GDM1 (cell line): ENCODE data around the gene GABRR3.
"Not testable (repeated sequence)": the region's sequence is repeated elsewhere in the genome, so short reads cannot be mapped to it uniquely, and the experiment has no call there.

Experiments
- DNase-seq: peaks from one replicate; lab custom pipeline; 2025; lab: John Stamatoyannopoulos, UW

Gene GABRR3

DNA sequence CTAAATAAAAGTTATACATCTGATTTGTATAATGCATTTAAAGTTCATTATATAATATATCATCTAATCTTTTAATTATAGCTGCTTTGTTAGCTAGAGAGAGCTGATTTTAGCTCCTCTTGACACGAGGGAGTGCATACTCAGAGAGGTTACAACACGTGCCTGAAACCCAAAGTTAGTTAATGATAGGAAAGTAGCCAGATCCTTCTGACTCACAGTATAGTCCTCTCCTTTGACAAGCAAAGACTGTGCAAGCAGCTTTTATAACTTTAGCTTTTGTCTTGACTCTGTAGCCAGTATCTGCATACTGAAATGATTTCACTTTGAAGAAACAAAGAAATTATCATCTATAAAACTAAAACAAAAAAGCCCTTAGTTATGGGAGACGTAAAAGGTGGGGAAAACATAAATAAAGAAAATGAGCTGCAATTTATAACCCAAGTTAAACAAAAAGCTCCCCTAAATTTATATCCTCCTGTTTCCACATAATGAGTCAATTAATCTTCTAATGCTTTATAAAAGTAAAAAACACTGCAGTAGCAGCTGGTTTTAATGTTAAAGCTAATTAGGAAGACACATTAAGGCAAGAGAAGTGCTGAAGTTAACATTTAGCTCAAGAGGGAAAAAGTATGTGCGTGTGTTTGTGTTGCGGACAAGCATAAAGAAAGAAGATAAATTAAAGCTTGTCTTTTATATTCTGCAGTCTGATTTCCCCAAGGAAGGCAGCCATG lies 13.1 kb downstream of the GABRR3 start:
- DNase-seq: no peak

DNA sequence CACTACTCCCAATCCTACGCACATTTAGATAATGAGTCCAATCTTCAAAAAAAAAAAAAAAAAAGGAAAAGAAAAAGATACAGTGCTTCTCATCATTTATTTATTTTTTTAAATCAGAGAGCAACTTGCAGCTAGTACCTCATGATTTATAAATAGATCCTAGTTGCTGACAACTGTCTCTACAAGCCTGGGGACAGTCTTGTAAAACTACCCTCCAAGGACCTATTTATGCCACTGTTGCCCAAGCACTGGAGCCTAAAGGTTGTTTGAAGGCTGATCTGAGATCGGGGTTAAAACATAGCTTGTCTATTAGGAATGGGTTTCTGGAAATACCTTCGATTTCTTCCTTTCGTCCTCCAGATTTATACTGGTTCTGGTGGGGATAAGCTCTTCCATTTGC lies 14.7 kb downstream of the GABRR3 start:
- no peak for DNase-seq

DNA sequence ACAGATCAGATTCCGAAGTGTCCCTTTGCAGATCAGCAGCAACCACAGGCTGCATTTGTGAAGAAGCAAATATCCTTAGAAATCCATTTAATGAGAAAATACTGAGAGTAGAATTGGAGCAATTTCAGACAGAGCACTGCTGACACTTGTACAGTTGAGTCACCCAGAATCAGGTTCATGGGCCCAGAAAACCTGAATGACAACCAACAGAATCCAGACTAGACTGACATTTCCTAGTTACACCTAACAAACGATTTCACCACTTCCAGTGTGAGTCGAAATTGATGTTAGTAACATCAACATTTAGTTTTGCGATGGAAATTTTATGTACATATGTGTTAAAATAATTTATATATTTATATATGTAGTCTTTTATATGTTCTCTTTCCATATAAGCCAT lies 16.8 kb downstream of the GABRR3 start:
- DNase-seq: no peak

DNA sequence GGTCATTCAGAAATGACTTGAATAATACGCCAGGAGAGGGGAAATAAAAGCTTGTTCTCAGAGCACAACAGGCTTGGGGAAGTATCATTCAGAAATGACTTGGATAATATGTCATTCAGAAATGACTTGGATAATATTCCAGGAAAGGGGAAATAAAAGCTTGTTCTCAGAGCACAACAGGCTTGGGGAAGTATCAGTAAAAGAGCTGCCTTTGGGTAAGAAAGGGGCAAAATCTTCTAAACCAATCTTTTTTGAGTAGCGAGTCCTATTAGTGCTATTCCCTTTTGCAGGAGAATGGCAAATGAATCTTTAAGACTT lies 20.9 kb downstream of the GABRR3 start:
- no peak for DNase-seq

DNA sequence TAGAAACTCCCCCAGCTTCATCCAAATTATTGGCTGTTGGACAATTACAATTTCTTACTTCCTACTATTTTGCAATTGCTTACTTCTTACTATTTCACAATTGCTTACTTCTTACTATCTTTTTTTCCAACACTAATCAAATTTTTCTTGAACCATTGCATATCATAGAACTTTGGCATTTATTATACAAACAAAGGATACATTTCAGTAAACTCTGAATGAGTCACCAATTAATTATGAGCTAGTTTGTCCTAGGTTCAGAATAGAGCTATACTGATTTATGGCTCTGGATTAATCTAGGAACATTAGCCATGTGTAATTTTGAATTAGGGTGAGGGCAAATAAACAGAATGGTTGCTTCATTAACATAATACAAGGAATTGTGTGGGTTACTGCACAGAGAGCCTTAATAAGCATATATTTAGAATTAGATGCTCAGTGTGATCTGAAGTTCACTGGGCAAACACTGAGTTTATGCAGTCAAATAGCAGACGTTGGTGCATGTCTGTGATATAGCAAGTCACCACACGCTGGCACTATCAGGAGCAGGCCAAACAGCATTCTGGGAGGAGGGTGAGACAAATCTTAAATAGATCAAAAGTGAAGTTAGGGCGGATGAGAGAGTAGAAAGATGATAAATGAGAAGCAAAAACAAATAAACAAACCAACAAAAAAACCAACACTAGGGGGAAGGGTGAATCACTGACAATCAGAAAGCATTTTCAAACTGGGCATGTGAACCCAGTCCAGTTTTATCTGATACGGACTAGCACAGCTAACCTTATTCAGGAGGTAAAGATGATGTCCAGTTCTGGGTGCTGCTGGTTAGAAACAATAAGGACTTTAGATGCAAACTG lies 21.5 kb downstream of the GABRR3 start:
- DNase-seq: no peak

DNA sequence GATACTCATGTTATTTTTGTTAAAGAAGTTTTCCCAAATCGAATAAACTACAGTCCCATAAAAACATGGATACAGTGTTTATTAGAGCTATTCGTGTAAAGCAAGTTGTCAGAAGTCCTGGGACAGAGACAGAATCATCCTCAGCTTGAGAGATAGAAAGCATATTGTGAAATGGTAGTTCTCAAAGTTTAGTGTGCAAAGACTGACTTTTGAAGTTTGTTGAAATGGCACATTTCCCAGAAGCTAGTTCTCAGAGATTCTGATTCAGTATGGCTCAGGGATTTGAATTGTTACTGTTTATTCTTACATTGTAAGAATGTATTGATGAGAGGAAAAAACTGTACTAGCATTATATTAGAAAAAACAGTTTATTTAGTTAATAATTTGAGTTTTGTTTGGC lies 22.1 kb downstream of the GABRR3 start:
- no peak for DNase-seq

DNA sequence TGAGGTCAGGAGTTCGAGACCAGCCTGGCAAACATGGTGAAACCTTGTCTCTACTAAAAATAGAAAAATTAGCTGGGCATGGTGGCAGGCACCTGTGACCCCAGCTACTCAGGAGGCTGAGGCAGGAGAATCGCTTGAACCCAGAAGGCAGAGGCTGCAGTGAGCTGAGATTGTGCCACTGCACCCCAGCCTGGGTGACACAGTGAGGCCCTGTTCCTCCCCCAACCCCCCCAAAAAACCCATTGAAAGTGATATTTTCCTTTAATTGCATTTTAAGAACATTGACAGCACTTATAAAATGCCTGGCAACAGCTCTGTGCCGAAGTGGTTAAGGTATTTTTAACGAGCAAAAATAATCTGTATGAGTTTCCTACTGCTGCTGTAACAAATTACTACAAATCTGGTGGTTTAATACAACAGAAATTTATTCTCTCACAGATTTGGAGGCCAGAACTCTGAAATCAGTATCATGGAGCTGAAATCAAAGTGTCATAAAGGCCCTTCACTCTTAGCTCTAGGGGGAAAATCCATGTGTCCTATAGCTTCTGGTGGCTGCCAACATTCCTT lies 24.1 kb downstream of the GABRR3 start:
- not testable (repeated sequence) for DNase-seq

DNA sequence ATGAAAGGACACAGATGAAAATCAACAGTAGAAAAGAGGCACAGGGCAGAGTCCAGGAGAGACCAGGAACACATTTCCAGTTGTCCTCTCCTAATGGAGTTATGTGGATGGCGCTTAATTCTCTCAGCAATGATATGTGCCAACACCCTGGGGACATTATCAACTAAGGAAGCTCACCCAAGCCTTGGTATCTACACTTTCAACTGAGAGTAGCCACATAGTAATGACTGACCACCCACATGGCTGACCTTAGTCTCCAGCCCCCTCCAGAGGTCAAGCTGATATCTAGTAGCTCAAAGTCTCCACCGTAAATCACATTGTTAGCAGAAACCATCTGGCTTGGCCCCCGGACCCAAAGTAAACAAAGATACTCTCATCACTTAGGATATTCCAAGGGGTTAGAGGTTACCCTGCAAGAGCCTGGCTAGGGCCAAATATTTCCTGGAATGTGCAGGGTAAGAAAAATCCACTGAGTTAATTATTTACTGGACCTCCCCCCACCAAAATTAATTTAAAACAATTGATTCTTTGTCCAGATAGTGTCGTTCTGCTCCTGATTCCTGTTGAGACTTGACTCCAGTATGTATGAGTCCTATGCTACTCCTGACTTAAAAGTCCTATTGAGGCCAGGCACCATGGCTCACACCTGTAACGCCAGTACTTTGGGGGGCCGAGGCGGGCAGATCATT lies 24.8 kb downstream of the GABRR3 start:
- no peak for DNase-seq

DNA sequence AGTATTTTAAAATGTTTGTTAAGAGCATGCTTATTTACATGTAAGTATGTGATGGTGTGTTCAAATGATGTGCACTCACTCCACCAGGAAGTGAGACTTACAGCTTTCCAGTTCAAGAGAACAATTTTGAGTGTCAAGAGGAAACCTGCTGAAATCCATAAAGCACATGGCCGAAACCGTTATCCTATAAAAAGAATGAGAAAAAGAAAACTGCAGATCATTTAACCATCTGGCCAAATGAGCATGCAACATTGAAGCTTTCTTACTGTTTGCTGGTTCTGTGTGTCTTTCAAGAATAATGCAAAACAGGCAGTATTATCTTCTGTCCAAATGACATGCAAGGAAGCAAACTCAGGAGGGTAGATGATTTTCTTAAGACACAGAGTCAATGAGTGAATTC lies 26.3 kb downstream of the GABRR3 start:
- no peak for DNase-seq

DNA sequence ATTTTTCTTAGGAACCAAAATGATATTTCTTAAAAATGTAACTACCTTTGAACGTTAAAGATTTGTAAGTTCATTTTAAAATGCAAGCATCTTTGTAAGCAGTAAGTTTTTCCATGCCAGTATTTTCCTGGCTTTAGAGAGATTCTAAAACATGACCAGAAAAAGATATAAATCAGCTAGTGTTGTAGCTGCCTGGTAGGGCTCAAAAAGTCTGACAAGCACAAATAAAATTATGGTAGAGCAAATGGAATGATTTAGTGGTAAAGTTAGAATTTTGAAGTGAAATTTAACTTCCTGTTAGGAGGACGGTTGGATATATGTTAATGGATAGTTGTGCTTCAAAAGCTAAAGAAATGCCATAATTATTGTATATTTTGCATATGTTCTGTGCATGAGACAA lies 29.7 kb downstream of the GABRR3 start:
- no peak for DNase-seq

DNA sequence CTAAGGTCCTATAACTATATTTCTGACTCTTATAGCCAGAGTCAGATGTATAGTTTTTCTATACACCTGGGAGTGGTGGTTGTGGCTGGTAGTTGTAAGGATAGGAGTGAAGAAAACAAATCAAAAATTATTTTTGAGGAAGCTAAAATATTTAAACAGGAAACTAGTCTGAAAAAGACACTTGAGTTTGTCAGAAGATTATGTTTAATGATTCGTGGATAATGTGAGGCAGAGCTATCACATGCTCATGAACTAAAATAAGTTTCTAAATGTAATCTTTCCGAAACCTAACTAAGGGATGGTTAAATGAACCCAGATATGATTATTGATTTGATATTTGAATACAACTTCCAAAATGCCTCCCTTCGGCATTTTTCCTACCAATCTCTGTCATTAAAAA lies 30.4 kb downstream of the GABRR3 start:
- no peak for DNase-seq

DNA sequence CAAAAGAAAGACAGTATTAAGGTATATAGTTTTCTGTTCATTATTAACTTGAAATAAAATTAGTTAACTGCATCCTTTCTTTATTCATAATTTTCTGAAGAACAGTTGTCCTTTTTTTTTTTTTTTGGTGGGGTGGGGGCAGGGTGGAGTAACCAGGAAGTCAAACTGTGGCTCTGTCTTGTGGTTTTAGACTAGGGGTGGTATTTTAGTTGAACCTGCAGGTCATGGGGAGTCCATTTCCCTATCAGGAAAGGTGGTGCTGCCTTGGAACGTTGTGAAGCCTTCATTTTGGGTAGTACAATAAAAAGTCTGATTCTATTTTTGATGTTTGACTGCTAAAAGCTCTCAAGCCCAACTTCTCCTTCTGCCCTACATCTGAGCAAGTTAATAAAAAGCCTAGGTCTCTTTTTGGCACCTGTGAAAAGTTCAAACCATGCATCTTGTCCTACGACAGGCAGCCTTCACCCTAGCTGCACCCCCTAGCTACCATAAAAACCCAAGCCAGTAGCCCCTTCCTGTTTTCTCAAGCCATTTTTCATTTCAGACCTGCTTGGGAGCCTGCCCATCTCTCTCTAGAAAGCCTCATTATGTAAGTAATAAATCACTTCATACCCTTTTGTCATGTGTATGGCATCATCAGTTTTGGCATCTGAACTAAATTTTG lies 31.7 kb downstream of the GABRR3 start:
- peak; percentile 25 for DNase-seq

DNA sequence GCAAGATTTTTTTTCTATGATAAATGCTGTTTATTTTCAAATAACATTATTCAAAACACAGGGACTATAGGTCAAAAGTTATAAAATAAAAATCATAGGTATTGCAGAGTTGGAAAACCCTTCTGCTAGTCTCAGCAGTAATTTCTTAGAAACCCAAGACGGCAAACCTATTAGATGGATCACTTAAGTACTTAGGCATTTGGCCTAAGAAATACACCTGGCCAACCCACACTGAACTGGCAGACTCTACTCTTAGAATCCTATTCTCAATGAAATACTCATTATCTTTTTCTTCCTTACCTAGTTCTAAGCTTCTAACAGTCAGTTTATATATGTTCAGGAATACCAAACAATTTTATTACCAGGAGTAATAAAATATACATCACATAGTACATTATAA lies 32.4 kb downstream of the GABRR3 start:
- no peak for DNase-seq

DNA sequence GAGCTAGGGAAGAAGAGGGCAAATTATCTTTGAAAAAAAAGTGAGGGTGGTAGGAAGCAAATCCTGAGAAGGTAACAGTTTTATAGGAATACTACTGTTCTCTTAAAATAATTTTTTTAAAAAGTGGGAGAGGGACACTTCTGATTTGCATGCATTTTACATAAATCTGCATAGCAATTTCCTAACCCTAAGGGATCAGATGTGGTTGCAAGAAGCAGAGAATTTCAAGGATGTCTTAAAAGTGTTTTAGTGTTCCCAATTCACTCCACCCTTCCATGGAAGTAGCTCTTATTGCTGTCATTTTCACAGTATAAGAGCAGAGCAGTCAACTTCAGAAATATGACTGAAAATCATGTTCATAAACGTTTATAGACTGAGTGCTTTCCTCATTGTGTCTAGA lies 35.1 kb downstream of the GABRR3 start:
- DNase-seq: no peak

DNA sequence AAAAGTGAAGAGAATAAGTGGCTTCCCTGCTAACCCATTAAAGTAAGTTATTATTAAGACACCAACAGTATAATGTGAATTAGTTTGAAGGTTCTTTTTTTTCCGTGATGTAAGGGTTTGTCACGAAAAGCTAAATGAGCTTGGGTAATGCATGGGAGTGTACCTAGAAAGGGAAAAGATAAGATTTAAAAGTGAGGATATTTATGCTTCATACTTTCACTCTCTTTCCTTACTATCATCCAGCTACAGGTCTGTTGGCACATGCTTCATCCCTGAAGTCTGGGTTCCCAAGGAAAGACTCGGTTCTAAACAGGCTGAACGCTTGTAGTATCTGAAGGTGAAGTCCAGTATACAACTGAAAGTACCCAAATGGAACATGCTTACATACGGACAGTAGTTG lies 36.0 kb downstream of the GABRR3 start:
- DNase-seq: no peak

DNA sequence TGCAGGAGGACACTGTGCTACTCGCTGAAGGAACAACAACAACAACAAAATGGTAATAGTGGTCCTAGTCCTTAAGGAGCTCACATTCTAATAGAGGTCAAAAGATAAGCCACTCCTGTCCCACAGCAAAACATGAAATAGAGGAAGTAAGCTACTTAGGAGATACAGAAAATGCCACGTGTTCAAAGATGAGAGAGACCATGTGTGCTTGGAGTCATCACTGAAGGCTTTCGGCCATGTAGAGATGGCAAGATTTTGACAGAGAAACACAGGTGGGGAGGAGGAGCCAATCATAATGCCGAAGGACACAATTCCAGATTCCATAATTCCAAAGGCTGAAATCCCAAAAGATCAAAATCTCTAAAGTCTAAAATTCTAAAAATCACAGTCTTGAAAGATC lies 38.1 kb downstream of the GABRR3 start:
- no peak for DNase-seq

DNA sequence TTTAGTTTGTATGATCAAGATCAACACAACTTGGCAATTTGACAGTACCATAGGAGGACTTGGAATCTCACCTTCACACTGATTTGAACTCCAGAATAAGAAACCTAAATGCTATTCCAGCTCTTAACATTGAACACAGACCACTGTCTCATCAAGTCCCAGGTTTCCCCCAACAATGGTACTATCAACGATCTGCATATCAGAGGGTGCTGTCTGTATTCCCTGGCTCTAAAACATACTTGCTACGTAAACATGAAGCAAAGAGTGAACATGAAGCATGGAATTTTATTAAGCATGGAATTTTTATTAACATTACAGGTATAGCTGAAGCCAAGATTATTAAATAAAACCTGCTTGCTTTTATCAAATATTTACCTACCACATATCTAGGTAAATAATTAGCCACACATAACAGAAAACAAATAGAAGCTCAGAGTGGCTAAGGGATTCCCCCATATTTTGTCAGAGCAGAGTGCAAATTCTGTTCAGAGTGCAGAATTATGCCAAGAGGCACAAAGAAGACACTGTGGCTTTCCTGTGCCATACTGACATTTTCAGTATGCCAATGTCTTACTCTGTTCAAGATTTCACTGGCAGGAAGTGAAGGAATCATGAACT lies 40.7 kb downstream of the GABRR3 start:
- no peak for DNase-seq

DNA sequence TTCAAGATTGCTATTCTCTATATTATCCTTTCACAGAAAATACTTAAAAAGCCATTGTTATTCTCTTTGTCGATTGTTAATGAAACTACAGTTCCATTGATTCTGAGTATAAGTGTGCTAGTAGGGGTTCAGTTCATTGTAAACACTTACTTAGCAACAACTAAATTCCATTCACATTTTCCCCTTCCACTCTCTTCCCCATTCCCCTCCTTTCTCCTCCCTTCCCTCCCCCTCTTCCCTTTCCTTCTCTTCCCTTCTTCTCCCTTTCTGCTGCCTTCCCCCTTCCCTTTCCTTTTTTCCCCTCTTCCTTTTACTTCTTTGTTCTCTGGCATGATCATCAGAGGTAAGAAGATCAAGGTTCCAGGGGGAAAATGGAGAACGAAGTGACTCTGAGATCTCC lies 41.6 kb downstream of the GABRR3 start:
- no peak for DNase-seq

DNA sequence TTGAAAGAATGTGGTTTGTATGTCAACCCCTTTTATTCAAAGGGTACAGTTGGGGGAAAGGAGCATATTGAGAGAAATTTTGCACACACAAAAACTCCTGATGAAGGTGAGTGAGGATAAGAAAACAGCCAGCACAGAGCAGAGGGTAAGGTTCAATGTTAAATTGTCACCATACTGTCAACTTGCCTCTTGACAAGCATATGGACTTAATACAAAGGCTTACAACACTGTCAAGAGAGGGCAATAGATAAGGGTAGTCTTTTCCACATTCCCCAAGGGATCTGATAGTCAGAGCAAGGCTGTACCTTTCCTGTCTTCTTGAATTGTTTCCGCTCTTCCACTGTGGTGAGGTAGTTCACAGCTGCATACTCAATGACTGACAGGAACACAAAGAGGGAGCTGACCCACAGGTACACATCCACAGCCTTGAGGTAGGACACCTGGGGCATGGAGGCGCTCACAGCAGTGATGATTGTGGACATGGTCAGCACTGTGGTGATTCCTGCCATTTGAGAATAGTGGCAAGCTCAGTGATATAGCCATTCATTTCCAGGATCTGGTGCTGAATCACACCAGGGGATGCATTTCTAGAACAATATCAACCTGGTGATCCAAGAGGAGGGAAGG lies 42.5 kb downstream of the GABRR3 start:
- DNase-seq: no peak

DNA sequence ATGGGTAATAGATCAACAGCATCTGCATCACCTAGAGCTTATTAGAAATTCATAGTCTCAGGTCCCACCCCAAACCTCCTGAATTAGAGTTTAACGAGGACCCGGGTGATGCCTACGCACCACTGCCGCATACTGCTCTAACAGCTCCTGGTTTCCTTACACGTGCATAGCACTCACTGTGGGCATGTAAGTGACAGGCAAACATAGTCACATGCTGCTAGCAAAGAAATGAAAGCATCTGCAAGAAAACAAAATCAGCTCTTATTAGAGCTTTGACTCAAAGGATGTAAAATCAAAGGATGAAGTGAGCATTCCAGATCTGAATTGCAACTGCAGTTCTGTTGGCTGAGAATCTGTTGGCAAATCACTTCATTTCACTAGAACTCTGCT lies 43.8 kb downstream of the GABRR3 start:
- DNase-seq: no peak

DNA sequence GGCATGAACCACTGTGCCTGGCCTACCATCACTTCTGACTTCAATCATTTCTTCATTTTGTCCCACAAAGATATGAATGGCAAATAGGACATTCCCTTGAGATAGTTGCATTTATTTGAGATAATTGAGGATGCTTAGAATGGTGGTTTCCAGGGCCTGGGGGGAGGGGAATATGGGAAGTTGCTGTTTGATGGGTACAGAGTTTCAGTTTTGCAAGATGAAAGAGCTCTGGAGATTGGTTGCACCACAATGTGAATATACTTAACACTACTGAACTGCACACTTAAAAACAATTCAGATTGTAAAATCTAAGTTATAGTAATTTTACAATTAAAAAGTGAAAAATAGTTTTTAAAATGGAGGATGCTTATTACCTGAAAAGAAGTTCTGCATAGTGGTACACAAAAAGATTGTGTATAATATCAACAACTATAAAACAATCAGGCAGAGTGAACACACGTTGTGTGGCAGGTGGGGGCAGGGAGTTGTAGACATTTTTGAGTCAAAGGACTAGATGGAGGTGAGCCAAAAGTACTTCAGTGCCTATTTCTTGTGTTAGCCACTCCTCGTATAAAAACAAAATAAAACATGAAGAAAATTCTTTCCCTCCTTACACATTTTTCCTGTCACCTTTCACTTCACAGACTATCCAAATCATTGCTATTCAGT lies 44.4 kb downstream of the GABRR3 start:
- no peak for DNase-seq
